Fibroblast of mammary gland (primary cell): ENCODE measurements around the gene NCR2.
A peak's percentile ranks its signal among the peaks of the same experiment; 100 is the strongest.

Source experiments
- DNase-seq: peaks from one replicate; pipeline ENCODE4 v3.0.0-alpha.2; 2010; ENCODE audit warnings: low read depth
- H3K4me3 ChIP-seq: 2 replicates; pipeline ENCODE4 v1.5.1; 2011; ENCODE audit warnings: low read depth, mild to moderate bottlenecking, low read length, moderate library complexity; ENCODE audit not compliant: control insufficient read depth
- TF ChIP-seq, protein P1 (sequence below): conservative IDR thresholded peaks from 2 replicates; pipeline ENCODE4 v1.5.1; 2011; ENCODE audit warnings: low read depth, low read length, inconsistent platforms; ENCODE audit not compliant: control insufficient read depth, insufficient read depth

The NCR2 gene

GRCh38 chr6:41345901-41346300, 10.5 kb downstream of the NCR2 start:
- no peak for DNase-seq
- no peak overlapping the region for H3K4me3 ChIP-seq
- TF ChIP-seq, protein P1, sequence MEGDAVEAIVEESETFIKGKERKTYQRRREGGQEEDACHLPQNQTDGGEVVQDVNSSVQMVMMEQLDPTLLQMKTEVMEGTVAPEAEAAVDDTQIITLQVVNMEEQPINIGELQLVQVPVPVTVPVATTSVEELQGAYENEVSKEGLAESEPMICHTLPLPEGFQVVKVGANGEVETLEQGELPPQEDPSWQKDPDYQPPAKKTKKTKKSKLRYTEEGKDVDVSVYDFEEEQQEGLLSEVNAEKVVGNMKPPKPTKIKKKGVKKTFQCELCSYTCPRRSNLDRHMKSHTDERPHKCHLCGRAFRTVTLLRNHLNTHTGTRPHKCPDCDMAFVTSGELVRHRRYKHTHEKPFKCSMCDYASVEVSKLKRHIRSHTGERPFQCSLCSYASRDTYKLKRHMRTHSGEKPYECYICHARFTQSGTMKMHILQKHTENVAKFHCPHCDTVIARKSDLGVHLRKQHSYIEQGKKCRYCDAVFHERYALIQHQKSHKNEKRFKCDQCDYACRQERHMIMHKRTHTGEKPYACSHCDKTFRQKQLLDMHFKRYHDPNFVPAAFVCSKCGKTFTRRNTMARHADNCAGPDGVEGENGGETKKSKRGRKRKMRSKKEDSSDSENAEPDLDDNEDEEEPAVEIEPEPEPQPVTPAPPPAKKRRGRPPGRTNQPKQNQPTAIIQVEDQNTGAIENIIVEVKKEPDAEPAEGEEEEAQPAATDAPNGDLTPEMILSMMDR: no peak

DNA sequence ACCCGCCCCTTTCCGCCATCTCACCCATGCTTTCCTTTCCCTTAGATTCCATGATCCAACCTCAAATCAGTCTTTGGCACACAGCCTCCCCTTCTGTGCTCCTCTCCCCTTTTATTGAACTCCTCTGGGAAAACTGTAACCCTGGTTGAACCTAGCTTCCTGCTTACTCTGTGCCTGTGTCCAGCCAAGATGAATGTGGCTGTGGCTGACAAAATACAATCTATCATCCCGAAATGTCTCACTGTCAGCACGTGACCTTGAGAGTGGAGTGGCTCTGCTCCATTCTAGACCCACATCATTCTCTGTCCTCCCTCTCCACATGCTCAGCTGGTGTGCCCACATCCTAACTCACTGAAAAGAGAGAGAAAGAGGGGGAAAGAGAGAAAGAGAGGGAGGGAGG, 11.0 kb downstream of the NCR2 start:
- H3K4me3 ChIP-seq: no peak overlapping the region
- TF ChIP-seq, protein P1: no peak
- DNase-seq: peak; percentile 24

GRCh38 chr6:41347378-41348050, 12.1 kb downstream of the NCR2 start:
- TF ChIP-seq, protein P1: no peak
- DNase-seq: peak; percentile 47
- H3K4me3 ChIP-seq: no peak overlapping the region

- no peak for DNase-seq
- TF ChIP-seq, protein P1: no peak
- no peak overlapping the region for H3K4me3 ChIP-seq
These were observed 13.5 kb downstream of the NCR2 start for GRCh38 chr6:41348934-41349333.

GRCh38 chr6:41352396-41352795, 17.0 kb downstream of the NCR2 start:
- no peak overlapping the region for H3K4me3 ChIP-seq
- DNase-seq: no peak
- TF ChIP-seq, protein P1: no peak

DNA sequence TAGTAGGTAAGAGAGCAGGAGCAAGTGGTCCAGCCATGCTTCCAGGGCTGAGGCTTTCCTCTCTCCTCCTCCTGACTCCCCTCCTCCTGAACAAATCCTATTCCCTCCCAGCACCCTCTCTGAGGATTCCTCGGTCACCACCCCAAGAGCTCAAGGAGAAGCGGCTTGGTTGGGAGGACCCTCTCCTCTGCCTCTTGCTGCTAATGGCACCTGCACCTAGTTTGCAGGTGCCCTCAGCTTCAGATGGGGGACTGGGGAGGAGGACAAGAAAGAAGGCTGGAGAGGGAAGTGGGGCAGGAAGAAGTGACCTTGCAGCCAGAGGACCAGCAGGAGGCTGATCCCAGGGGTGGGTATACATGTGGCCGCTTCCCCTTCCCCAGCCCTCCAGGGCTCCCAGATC, 17.5 kb downstream of the NCR2 start:
- no peak overlapping the region for H3K4me3 ChIP-seq
- DNase-seq: no peak
- TF ChIP-seq, protein P1: no peak

- H3K4me3 ChIP-seq: no peak overlapping the region
- TF ChIP-seq, protein P1: no peak
- no peak for DNase-seq
These were observed 17.9 kb downstream of the NCR2 start for GRCh38 chr6:41353333-41353732.
